Neural cell (in vitro differentiated cells): ENCODE measurements around the gene SLC31A1.

Experiments used
- EP300 ChIP-seq: fragments of 450-650 bp; conservative IDR thresholded peaks from 2 replicates; pipeline ENCODE4 v1.6.1; 2014; ENCODE audit warnings: antibody characterized with exemption, mild to moderate bottlenecking, moderate library complexity; ENCODE audit not compliant: poor library complexity, severe bottlenecking
- EZH2 ChIP-seq: fragments of 200-600, 300-800 bp; shearing (Covaris generic), sonication (generic); IDR thresholded peaks from 2 replicates; pipeline ENCODE4 v1.6.1; 2014; ENCODE audit warnings: antibody characterized with exemption, low read length, borderline replicate concordance, mild to moderate bottlenecking; ENCODE audit not compliant: insufficient read depth, poor library complexity, severe bottlenecking
- POLR2AphosphoS5 ChIP-seq: IDR thresholded peaks from 2 replicates; pipeline ENCODE4 v1.6.1; 2012
- SMC3 ChIP-seq: fragments of 450-650 bp; conservative IDR thresholded peaks from 2 replicates; pipeline ENCODE4 v1.6.1; 2014; ENCODE audit warnings: antibody characterized with exemption, mild to moderate bottlenecking, moderate library complexity; ENCODE audit not compliant: poor library complexity
- TAF1 ChIP-seq: IDR thresholded peaks from 2 replicates; pipeline ENCODE4 v1.6.1; 2012; ENCODE audit warnings: low read depth
- TF ChIP-seq, protein P1 (sequence below): fragments of 450-650 bp; IDR thresholded peaks from 2 replicates; pipeline ENCODE4 v1.5.1; 2014; ENCODE audit warnings: antibody characterized with exemption, mild to moderate bottlenecking, moderate library complexity; ENCODE audit not compliant: poor library complexity, severe bottlenecking

DNA sequence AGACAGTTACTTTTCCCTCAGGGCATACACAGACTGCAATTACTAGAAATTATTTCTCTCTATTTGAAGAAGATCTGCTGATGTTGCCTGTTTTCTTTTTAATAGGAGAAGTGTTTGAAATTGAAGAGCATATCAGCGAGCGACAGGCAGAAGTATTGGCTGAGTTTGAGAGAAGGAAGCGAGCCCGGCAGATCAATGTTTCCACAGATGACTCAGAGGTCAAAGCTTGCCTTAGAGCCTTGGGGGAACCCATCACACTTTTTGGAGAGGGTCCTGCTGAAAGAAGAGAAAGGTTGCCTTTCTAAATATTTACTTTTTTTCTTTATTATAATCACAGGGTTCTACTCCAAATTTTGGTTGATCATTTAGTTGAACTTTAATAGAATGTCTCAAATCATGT is 57.5 kb downstream of the SLC31A1 start:
- TF ChIP-seq POLR2AphosphoS5 (no peak), TAF1 (no peak), EZH2 (no peak), EP300 (no peak), SMC3 (no peak)
- TF ChIP-seq, protein P1, sequence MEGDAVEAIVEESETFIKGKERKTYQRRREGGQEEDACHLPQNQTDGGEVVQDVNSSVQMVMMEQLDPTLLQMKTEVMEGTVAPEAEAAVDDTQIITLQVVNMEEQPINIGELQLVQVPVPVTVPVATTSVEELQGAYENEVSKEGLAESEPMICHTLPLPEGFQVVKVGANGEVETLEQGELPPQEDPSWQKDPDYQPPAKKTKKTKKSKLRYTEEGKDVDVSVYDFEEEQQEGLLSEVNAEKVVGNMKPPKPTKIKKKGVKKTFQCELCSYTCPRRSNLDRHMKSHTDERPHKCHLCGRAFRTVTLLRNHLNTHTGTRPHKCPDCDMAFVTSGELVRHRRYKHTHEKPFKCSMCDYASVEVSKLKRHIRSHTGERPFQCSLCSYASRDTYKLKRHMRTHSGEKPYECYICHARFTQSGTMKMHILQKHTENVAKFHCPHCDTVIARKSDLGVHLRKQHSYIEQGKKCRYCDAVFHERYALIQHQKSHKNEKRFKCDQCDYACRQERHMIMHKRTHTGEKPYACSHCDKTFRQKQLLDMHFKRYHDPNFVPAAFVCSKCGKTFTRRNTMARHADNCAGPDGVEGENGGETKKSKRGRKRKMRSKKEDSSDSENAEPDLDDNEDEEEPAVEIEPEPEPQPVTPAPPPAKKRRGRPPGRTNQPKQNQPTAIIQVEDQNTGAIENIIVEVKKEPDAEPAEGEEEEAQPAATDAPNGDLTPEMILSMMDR = no peak
